Measurements from ENCODE around the gene TSC2. TPM values are rescaled to one million over a fixed set of nuclear protein-coding genes. Genes with fewer than 3 reads are reported as not detected.

Gene TSC2
- polyA plus RNA-seq, 3 donors = 11.7 to 95.1 (median 20.8) TPM

DNA sequence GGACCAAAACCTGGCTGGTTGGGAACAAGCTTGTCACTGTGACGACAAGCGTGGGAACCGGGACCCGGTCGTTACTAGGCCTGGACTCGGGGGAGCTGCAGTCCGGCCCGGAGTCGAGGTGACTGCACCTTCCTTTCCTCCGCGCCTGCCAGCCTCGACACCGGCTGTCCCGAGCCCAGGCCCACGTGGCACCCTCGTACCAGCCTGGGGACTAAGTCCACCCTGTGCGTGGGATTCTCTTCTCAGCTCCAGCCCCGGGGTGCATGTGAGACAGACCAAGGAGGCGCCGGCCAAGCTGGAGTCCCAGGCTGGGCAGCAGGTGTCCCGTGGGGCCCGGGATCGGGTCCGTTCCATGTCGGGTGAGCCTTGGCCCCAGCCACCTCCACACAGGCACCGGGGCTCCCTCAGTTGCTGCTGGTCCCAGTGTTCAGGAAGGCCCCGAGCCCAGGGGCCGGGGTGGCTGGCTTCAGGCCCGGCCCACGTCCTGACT is 31.6 kb downstream of the TSC2 start:
- H3K27me3 ChIP-seq (ENCODE audit: control insufficient read depth in 2 of 2, insufficient read depth in 2 of 2, low read length in 2 of 2) = no peaks in the 10 kb centered on the region
- no peaks in the 10 kb centered on the region for H3K4me1 ChIP-seq (ENCODE audit: control insufficient read depth in 1 of 2, insufficient read depth in 2 of 2, low read length in 2 of 2)
- Mint-ChIP-seq H3K27ac (no peak overlapping the region), H3K9me3 (no peaks in the 10 kb centered on the region), H3K4me3 (no peak overlapping the region), H3K36me3 (peaks cover 52 to 77% of the 10 kb centered on the region in 2 donors), H3K27me3 (ENCODE audit: low read depth in 3 of 3) (peaks cover 0 to 3% (median 2%) of the 10 kb centered on the region in 3 donors), H3K4me1 (no peaks in the 10 kb centered on the region)
- H3K9ac ChIP-seq (ENCODE audit: insufficient read depth, low read length, poor library complexity, severe bottlenecking) = no peak overlapping the region
- H4K20me1 ChIP-seq (ENCODE audit: insufficient read depth, low read length) = no peaks in the 10 kb centered on the region
- no peak overlapping the region for H2AFZ ChIP-seq (ENCODE audit: insufficient read depth, low read depth, low read length, poor library complexity, severe bottlenecking)
- peaks cover 72 to 92% of the 10 kb centered on the region in 2 donors for H3K36me3 ChIP-seq (replicated peaks in 1 of 2; ENCODE audit: control insufficient read depth in 1 of 2, insufficient read depth in 2 of 2, low read length in 2 of 2)
- TF ChIP-seq, protein P1, sequence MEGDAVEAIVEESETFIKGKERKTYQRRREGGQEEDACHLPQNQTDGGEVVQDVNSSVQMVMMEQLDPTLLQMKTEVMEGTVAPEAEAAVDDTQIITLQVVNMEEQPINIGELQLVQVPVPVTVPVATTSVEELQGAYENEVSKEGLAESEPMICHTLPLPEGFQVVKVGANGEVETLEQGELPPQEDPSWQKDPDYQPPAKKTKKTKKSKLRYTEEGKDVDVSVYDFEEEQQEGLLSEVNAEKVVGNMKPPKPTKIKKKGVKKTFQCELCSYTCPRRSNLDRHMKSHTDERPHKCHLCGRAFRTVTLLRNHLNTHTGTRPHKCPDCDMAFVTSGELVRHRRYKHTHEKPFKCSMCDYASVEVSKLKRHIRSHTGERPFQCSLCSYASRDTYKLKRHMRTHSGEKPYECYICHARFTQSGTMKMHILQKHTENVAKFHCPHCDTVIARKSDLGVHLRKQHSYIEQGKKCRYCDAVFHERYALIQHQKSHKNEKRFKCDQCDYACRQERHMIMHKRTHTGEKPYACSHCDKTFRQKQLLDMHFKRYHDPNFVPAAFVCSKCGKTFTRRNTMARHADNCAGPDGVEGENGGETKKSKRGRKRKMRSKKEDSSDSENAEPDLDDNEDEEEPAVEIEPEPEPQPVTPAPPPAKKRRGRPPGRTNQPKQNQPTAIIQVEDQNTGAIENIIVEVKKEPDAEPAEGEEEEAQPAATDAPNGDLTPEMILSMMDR (IDR thresholded peaks at IDR 0.05) = no peak
- no peaks in the 10 kb centered on the region for H3K9me3 ChIP-seq (replicated peaks in 1 of 2; ENCODE audit: control insufficient read depth in 1 of 2, insufficient read depth in 1 of 2, low read length in 2 of 2)
- H3K27ac ChIP-seq (ENCODE audit: low read depth in 1 of 2, low read length in 2 of 2) = no peak overlapping the region
- DNase-seq = no peak
- WGBS (ENCODE audit: insufficient coverage) = 99% methylated on average over 30 of the region's 30 CpGs
- H3K4me3 ChIP-seq (replicated peaks in 1 of 3; ENCODE audit: low read depth in 2 of 3, low read length in 3 of 3) = no peak overlapping the region
- no peaks in the 10 kb centered on the region for H3K79me2 ChIP-seq (ENCODE audit: insufficient read depth, low read length)
- no peak overlapping the region for H3K4me2 ChIP-seq (replicated peaks; ENCODE audit: extremely low read depth, low read length, poor library complexity, severe bottlenecking)
- intact Hi-C loops (cut with micrococcal nuclease) = no loop called here

DNA sequence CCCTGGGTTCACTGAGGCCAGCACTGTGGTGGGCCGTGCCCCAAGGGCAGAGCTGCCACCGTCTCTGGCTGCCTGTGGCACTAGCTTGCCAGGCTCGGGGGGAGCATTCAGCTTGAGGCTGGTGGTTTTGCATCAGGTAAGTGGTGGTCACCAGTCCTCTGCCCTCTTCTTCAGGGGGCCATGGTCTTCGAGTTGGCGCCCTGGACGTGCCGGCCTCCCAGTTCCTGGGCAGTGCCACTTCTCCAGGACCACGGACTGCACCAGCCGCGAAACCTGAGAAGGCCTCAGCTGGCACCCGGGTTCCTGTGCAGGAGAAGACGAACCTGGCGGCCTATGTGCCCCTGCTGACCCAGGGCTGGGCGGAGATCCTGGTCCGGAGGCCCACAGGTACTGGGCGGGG is 32.2 kb downstream of the TSC2 start:
- Mint-ChIP-seq H3K36me3 (peaks cover 47 to 74% of the 10 kb centered on the region in 2 donors), H3K4me3 (no peak overlapping the region), H3K4me1 (no peaks in the 10 kb centered on the region), H3K27ac (no peak overlapping the region), H3K27me3 (ENCODE audit: low read depth in 3 of 3) (peaks cover 0 to 2% (median 2%) of the 10 kb centered on the region in 3 donors), H3K9me3 (no peaks in the 10 kb centered on the region)
- intact Hi-C loops (cut with micrococcal nuclease) = no loop called here
- Histone ChIP-seq H3K4me3 (replicated peaks in 1 of 3; ENCODE audit: low read depth in 2 of 3, low read length in 3 of 3) (no peak overlapping the region), H3K27me3 (ENCODE audit: control insufficient read depth in 2 of 2, insufficient read depth in 2 of 2, low read length in 2 of 2) (no peaks in the 10 kb centered on the region), H3K4me2 (replicated peaks; ENCODE audit: extremely low read depth, low read length, poor library complexity, severe bottlenecking) (no peak overlapping the region), H2AFZ (ENCODE audit: insufficient read depth, low read depth, low read length, poor library complexity, severe bottlenecking) (no peak overlapping the region), H4K20me1 (ENCODE audit: insufficient read depth, low read length) (no peaks in the 10 kb centered on the region), H3K9ac (ENCODE audit: insufficient read depth, low read length, poor library complexity, severe bottlenecking) (no peak overlapping the region), H3K36me3 (replicated peaks in 1 of 2; ENCODE audit: control insufficient read depth in 1 of 2, insufficient read depth in 2 of 2, low read length in 2 of 2) (peaks cover 75 to 92% of the 10 kb centered on the region in 2 donors), H3K4me1 (ENCODE audit: control insufficient read depth in 1 of 2, insufficient read depth in 2 of 2, low read length in 2 of 2) (no peaks in the 10 kb centered on the region), H3K9me3 (replicated peaks in 1 of 2; ENCODE audit: control insufficient read depth in 1 of 2, insufficient read depth in 1 of 2, low read length in 2 of 2) (no peaks in the 10 kb centered on the region), H3K79me2 (ENCODE audit: insufficient read depth, low read length) (no peaks in the 10 kb centered on the region), H3K27ac (ENCODE audit: low read depth in 1 of 2, low read length in 2 of 2) (no peak overlapping the region)
- DNase-seq = no peak
- 94% methylated on average over 15 of the region's 16 CpGs for WGBS (ENCODE audit: insufficient coverage)
- TF ChIP-seq, protein P1 (IDR thresholded peaks at IDR 0.05) = no peak

Measured in CD14-positive monocyte (primary cell).